Smooth muscle cell (in vitro differentiated cells): ENCODE measurements around the gene PRDM7. TPM values are rescaled to one million over a fixed set of nuclear protein-coding genes. Genes with fewer than 3 reads are reported as not detected.

Experiments
- DNase-seq: peaks from one replicate; lab custom pipeline; 2025; ENCODE audit not compliant: unreplicated experiment; lab: John Stamatoyannopoulos, UW
- H2AFZ ChIP-seq: fragments of 200-600 bp; sonication (generic); 2 replicates; pipeline ENCODE4 v1.6.0; 2016; ENCODE audit warnings: antibody characterized with exemption, low read depth, mild to moderate bottlenecking
- H3F3A ChIP-seq: fragments of 200-600 bp; sonication (generic); 2 replicates; pipeline ENCODE4 v1.6.0; 2017; ENCODE audit warnings: antibody characterized with exemption, low read depth
- H3K27ac ChIP-seq: fragments of 200-600 bp; sonication (generic); 2 replicates; pipeline ENCODE4 v1.5.1; 2016; ENCODE audit warnings: low read depth, mild to moderate bottlenecking
- H3K27me3 ChIP-seq: fragments of 200-600 bp; sonication (generic); 2 replicates; pipeline ENCODE4 v1.6.1; 2016; ENCODE audit warnings: low read depth, mild to moderate bottlenecking
- H3K36me3 ChIP-seq: fragments of 200-600 bp; sonication (generic); 2 replicates; pipeline ENCODE4 v1.5.1; 2016; ENCODE audit warnings: low read depth
- H3K4me1 ChIP-seq: fragments of 200-600 bp; sonication (generic); 2 replicates; pipeline ENCODE4 v1.5.1; 2016; ENCODE audit warnings: low read depth
- H3K4me2 ChIP-seq: fragments of 200-600 bp; sonication (generic); 2 replicates; pipeline ENCODE4 v1.6.0; 2016; ENCODE audit warnings: mild to moderate bottlenecking
- H3K4me3 ChIP-seq: fragments of 200-600 bp; sonication (generic); 2 replicates; pipeline ENCODE4 v1.5.1; 2016; ENCODE audit warnings: mild to moderate bottlenecking
- H3K79me2 ChIP-seq: fragments of 200-600 bp; sonication (generic); 2 replicates; pipeline ENCODE4 v1.6.0; 2016; ENCODE audit warnings: low read depth, mild to moderate bottlenecking
- H3K9ac ChIP-seq: fragments of 200-600 bp; sonication (generic); 2 replicates; pipeline ENCODE4 v1.6.0; 2016; ENCODE audit warnings: low read depth
- H3K9me3 ChIP-seq: fragments of 200-600 bp; sonication (generic); replicated peaks from 2 replicates; pipeline ENCODE4 v1.5.1; 2016; ENCODE audit warnings: low read depth
- H4K20me1 ChIP-seq: fragments of 200-600 bp; sonication (generic); 2 replicates; pipeline ENCODE4 v1.6.0; 2016; ENCODE audit warnings: low read depth
- WGBS: methylation state at CpG from one replicate; pipeline ENCODE4 v1.1.7; 2016; ENCODE audit warnings: low lambda C conversion rate; 5-methylcytosine and 5-hydroxymethylcytosine counted together
- polyA plus RNA-seq: library from polyadenylated mRNA; unstranded; fragments of >200 nt; fragmentation: Nextera tagmentation; extraction: Ambion mirVana; gene quantifications from 2 replicates; pipeline ENCODE4 v1.2.1, GENCODE V29; 2016
- total RNA-seq: library from RNA; depleted of rRNA; stranded (reverse); fragments of >200 nt; gene quantifications from 2 replicates; pipeline ENCODE4 v1.2.3, GENCODE V29; 2014
- TF ChIP-seq, protein P1 (sequence below): fragments of 200-600 bp; sonication (generic); IDR thresholded peaks from 2 replicates; pipeline ENCODE4 v1.5.1; 2017; ENCODE audit warnings: borderline replicate concordance, mild to moderate bottlenecking, antibody characterized with exemption; ENCODE audit not compliant: insufficient read depth, poor library complexity, severe bottlenecking

PRDM7 gene
- total and polyA plus RNA-seq, 2 experiments from 2014 or later, result not detected

DNA sequence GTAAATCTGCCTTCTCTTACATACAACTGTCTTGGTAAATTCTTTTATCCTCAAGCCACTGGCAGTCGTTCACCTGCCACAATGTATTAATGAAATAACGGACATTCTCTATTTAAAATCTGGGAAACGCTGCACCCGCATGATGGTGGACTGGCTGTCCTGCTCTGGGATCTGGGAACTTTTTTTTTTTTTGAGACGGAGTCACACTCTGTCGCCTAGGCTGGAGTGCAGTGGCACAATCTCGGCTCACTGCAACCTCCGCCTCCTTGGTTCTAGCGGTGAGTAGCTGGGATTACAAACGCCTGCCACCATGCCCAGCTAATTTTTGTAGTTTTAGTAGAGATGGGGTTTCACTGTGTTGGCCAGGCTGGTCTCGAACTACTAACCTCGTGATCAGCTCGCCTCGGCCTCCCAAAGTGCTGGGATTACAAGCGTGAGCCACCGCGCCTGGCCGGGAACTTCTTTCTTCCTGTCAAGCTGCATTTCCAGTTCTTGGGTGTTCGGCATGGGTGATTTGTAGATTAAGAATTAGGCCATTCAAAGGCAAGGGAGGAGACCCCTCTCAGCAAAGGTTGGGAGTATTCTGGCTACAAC is 28.3 kb downstream of the PRDM7 start:
- no peaks in the 10 kb centered on the region for H3K27me3 ChIP-seq
- TF ChIP-seq, protein P1, sequence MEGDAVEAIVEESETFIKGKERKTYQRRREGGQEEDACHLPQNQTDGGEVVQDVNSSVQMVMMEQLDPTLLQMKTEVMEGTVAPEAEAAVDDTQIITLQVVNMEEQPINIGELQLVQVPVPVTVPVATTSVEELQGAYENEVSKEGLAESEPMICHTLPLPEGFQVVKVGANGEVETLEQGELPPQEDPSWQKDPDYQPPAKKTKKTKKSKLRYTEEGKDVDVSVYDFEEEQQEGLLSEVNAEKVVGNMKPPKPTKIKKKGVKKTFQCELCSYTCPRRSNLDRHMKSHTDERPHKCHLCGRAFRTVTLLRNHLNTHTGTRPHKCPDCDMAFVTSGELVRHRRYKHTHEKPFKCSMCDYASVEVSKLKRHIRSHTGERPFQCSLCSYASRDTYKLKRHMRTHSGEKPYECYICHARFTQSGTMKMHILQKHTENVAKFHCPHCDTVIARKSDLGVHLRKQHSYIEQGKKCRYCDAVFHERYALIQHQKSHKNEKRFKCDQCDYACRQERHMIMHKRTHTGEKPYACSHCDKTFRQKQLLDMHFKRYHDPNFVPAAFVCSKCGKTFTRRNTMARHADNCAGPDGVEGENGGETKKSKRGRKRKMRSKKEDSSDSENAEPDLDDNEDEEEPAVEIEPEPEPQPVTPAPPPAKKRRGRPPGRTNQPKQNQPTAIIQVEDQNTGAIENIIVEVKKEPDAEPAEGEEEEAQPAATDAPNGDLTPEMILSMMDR, result no peak
- DNase-seq, result no peak
- H3K27ac ChIP-seq, result no peak overlapping the region
- H3K9me3 ChIP-seq, result no peaks in the 10 kb centered on the region
- no peak overlapping the region for H3K4me3 ChIP-seq
- H4K20me1 ChIP-seq, result no peaks in the 10 kb centered on the region
- no peaks in the 10 kb centered on the region for H3K79me2 ChIP-seq
- no peak overlapping the region for H2AFZ ChIP-seq
- no peaks in the 10 kb centered on the region for H3F3A ChIP-seq
- H3K4me1 ChIP-seq, result peaks cover 9% of the 10 kb centered on the region
- H3K36me3 ChIP-seq, result no peaks in the 10 kb centered on the region
- no peak overlapping the region for H3K4me2 ChIP-seq
- WGBS, result 91% methylated on average over 19 of the region's 19 CpGs
- H3K9ac ChIP-seq, result no peak overlapping the region

DNA sequence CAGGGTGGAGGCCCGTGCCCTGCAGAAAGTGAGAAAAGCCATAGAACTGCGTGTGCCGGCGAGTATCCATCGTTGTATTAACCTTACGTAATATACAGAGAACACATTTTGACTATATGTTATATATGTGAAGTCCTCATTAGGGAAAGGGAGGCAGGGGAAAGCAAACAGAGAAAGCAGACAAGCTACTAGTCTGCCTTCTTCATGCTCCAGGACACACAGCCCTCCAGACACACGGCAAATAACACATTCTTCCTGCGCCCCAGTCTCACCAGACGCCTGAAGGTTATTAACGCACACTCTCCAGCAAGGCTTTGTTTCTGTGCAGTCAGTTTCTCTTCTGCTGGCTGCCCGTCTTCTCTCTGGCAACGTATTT is 28.8 kb downstream of the PRDM7 start:
- Histone ChIP-seq H3K4me1 (peaks cover 9% of the 10 kb centered on the region), H4K20me1 (no peaks in the 10 kb centered on the region), H3K79me2 (no peaks in the 10 kb centered on the region), H3K36me3 (no peaks in the 10 kb centered on the region), H3K9me3 (no peaks in the 10 kb centered on the region), H3K4me2 (no peak overlapping the region), H3K27ac (no peak overlapping the region), H3K4me3 (no peak overlapping the region), H3K9ac (no peak overlapping the region), H2AFZ (no peak overlapping the region), H3F3A (no peaks in the 10 kb centered on the region), H3K27me3 (no peaks in the 10 kb centered on the region)
- whole genome bisulfite sequencing, result 87% methylated on average over 12 of the region's 12 CpGs
- TF ChIP-seq, protein P1, result no peak
- DNase-seq, result no peak

DNA sequence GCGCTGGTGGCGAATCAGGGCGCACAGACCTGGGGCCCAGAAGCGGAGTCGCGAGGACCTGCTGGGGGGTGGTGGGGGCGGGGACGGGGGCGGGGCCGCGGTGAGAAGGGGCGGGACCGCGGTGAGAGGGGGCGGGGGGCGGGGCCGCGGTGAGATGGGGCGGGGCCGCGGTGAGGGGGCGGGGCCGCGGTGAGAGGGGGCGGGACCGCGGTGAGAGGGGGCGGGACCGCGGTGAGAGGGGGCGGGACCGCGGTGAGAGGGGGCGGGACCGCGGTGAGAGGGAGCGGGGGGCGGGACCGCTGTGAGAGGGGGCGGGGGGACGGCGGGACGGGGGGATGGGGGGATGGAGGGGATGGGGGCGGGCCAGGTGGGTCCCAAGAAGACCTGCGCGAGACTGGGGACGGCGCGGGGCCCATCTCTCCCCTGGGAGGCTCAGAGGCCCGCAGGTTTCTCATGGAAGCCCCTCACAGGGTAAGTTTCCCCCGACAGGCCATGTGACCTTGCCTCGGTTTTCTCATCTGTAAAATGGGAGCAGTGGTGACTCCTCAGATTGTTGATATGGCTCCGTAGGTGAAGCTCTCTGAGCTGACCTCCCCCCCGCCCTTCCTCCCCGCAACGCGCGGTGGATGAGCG is 29.3 kb downstream of the PRDM7 start:
- H3F3A ChIP-seq, result no peaks in the 10 kb centered on the region
- H3K36me3 ChIP-seq, result no peaks in the 10 kb centered on the region
- peak overlapping the region; percentile 39 for H3K4me3 ChIP-seq
- no peak overlapping the region for H2AFZ ChIP-seq
- H3K27ac ChIP-seq, result no peak overlapping the region
- no peaks in the 10 kb centered on the region for H3K9me3 ChIP-seq
- H4K20me1 ChIP-seq, result no peaks in the 10 kb centered on the region
- H3K27me3 ChIP-seq, result no peaks in the 10 kb centered on the region
- no peaks in the 10 kb centered on the region for H3K79me2 ChIP-seq
- no peak for DNase-seq
- H3K4me2 ChIP-seq, result peak overlapping the region; percentile 84
- TF ChIP-seq, protein P1, result no peak
- peaks cover 9% of the 10 kb centered on the region for H3K4me1 ChIP-seq
- 68% methylated on average over 12 of the region's 59 CpGs for WGBS
- no peak overlapping the region for H3K9ac ChIP-seq
